SH-SY5Y (cell line): ENCODE data around the gene LINC00237.

ENCODE experiments used
- GATA2 ChIP-seq: IDR thresholded peaks from 2 replicates; pipeline ENCODE4 v1.6.1; 2011; ENCODE audit warnings: mild to moderate bottlenecking, low read depth, low read length
- GATA3 ChIP-seq: IDR thresholded peaks from 2 replicates; pipeline ENCODE4 v1.6.1; 2011; ENCODE audit warnings: low read depth, mild to moderate bottlenecking, low read length, moderate library complexity

The LINC00237 gene

GRCh38 chr20:21106171-21107017 is at the start of gene LINC00237:
TSS of gene LINC00237 (minus strand) at chr20:21106358.
- no peak for TF ChIP-seq GATA2
- no peak for TF ChIP-seq GATA3

GRCh38 chr20:21155268-21155667 is 49.1 kb upstream of the LINC00237 start:
- no peak for TF ChIP-seq GATA2
- TF ChIP-seq GATA3: no peak

DNA sequence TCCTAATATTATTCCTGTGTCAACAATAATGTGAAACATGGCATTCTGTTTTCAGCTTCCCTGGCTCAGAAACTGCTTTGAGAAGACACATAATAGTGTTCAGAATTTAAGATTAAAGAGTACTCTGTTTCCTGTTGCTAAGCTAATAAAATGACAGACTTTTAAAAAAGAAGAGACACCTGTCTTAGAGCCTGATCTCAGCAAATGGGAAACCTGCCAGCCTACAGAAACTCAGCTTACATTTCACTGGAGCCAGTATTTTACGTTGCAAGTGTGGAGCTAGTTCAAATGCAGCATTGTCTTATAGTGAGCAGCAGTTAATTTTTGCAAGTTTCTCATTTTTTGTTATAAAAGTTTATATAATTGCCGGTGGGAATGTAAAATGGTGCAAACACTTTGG is 48.5 kb upstream of the LINC00237 start:
- TF ChIP-seq GATA2 (no peak), GATA3 (no peak)

- no peak for TF ChIP-seq GATA3
- TF ChIP-seq GATA2: no peak
Measured at GRCh38 chr20:21151791-21152190, 45.6 kb upstream of the LINC00237 start.

GRCh38 chr20:21149344-21149743 is 43.2 kb upstream of the LINC00237 start:
- TF ChIP-seq GATA2 (no peak), GATA3 (no peak)

- no peak for TF ChIP-seq GATA2
- no peak for TF ChIP-seq GATA3
Measured at GRCh38 chr20:21147593-21147992, 41.4 kb upstream of the LINC00237 start.

DNA sequence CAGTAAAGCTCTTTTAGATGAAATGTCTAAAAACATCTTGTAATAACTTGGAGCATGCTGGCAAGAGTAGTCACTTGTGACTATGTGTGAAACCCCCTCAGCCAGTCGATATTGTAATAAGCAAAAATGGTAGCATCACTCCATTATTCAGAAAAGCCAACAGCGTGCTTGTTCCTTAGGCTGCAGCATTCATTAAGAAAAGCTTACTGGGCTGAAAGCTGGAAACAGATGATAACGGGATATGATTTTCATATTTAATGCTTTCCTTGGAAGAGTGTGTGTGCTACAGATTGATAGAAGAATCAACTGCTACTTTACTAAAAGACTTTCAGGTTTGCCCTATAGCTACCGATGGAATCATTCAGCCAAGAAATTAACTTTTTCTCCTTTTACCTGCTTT is 40.1 kb upstream of the LINC00237 start:
- no peak for TF ChIP-seq GATA2
- no peak for TF ChIP-seq GATA3

GRCh38 chr20:21145424-21145823 is 39.3 kb upstream of the LINC00237 start:
- TF ChIP-seq GATA2: no peak

DNA sequence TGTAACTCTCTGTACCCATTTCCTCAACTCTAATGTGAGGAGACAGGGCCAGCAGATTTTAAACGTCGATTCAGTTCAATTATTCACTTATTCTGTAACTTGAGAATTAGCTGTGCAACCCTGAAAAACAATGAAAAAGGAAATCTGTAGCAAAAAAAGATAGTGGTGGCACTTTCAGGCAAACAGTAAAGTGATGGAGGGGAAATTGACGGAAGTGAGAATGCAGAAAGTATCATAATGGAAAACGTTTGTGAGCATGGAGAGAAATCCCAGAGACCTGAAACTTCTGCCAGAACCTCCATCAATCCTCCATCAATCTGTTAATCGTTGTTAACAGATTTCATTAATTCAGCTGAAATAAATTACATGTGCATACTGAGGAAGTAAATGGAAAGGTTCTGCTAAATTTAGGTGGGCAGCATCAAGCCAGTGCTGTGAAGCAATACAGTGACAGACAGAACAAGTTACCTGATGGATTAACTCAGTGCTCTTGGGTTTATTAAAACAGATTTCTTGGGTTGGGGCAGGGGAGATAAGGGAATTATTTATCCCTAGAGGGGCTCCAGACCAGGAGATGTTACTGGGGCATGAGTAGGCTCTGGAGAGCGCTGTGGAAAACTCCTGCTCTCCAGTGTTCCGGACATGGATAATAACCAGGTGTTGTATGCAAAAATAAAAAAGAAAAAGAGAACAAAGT is 37.2 kb upstream of the LINC00237 start:
- TF ChIP-seq GATA3 (peak; percentile 75), GATA2 (peak; percentile 81)

- TF ChIP-seq GATA2 (no peak), GATA3 (no peak)
Measured at GRCh38 chr20:21141825-21142224, 35.7 kb upstream of the LINC00237 start.

DNA sequence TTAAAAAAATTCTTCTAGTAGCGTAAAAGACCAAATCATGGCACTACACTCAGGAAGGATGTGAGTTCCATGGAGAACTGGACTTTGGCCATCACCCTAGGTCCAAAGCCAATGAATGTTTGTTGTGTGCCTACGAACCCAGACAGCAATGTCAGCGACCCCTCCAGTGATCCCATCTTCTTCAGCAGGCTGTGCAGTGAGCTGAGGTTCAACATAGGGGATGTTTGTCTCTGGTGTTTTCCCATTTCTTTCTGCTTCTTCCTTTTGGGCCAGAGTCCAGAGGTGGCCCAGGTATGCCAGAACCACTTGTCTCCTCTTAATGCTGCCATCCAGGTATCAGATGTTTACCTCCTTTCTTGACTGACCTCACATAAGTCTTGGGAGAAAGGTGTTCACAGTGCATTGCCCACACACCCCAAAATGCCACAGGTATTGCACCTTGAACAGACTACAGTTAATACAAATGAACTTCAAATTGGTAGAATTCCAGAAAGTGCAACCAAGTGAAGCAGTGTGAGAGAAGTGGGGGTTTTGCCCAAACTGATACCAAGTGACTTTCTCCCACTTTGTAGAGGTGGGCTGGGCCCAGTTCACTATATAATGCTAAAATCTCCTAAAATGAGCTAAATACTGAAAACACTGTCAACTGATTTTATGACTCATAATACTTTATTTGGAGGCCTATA is 33.9 kb upstream of the LINC00237 start:
- TF ChIP-seq GATA2 (no peak), GATA3 (no peak)

DNA sequence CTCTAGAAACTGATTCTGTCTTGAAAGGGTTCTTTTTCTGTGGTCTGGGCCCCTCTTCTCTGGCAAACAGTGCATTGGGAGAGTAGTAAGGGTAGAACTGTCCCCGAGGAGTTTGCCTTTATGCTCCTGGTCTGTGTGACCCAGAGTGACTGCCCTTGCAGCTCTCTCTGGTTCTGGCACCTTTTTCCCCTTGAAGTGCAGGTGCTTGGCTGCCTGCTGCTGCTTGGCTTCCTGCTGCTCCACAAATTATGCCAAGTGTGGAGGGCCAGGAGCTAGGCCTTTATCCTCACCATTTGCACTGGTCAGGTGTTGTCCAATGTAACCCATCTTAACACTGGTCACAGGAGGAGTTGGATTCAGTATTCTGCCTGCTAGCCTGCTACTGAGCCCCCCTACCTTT is 30.9 kb upstream of the LINC00237 start:
- TF ChIP-seq GATA3 (no peak), GATA2 (no peak)

DNA sequence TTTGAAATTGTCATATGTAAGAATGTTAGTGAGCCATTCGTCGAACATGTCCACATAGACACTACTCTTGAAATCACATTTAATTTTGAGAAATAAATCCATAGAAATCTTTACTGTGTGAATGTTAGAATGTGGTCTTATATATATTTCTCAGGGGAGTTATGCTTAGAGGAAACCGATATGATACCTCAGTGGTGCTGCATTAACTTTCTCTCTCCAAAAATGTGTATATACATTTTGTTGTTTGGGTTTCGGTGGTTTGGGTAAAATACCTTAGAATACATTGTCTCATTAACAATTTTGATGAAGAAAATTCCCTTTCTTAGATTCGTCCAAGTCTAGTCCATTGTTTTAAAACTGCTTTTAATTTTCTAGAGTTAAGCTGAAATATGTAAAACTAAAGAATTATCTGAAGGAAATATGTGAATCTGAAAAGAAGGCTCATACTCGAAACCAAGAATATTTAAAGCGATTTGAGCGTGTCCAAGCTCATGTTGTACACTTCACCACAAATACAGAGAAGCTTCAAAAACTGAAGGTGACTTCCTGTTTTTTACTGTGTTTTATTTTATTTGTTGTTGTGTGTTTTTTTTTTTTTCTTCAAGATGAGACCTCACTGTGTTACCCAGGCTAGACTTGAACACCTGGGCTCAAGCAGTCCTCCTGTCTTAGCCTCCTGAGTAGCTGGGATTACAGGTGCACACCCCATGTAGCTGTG is 30.0 kb upstream of the LINC00237 start:
- TF ChIP-seq GATA2: no peak
- no peak for TF ChIP-seq GATA3

DNA sequence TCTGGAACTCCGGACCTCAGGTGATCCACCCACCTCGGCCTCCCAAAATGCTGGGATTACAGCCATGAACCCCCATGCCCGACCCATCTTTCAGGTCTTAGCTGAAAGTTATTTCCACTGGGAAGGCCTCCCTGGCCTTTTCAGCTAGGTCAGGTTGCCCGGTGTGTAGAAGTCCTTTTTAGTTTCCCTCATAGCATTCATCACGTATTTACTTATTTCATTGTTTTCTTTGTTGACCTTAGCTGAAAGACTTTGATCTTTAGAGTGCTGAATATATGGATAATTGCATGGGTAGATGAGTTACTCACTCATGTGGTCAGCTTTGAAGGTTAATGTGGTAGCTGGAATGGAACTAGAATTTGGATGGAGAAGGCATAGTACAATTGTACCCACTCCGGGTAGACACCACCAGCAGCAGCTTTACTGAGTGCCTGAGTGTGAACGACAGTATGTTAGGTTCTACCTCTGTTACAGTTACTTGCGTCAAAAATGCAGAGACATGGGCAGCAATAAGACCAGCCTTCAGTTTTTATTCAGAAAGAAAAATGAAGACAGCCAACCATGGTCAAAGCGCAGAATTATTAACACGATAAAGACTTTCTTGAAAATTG is 28.8 kb upstream of the LINC00237 start:
- TF ChIP-seq GATA2 (no peak), GATA3 (no peak)
